GM19467 (cell line): Measurements from ENCODE around the gene DDX4.

Experiments
- ATAC-seq: cut with Tn5 transposase; IDR thresholded peaks from one replicate; pipeline ENCODE4 v1.9.1; 2021; ENCODE audit warnings: mild to moderate bottlenecking, moderate library complexity; ENCODE audit not compliant: unreplicated experiment

Gene DDX4

DNA sequence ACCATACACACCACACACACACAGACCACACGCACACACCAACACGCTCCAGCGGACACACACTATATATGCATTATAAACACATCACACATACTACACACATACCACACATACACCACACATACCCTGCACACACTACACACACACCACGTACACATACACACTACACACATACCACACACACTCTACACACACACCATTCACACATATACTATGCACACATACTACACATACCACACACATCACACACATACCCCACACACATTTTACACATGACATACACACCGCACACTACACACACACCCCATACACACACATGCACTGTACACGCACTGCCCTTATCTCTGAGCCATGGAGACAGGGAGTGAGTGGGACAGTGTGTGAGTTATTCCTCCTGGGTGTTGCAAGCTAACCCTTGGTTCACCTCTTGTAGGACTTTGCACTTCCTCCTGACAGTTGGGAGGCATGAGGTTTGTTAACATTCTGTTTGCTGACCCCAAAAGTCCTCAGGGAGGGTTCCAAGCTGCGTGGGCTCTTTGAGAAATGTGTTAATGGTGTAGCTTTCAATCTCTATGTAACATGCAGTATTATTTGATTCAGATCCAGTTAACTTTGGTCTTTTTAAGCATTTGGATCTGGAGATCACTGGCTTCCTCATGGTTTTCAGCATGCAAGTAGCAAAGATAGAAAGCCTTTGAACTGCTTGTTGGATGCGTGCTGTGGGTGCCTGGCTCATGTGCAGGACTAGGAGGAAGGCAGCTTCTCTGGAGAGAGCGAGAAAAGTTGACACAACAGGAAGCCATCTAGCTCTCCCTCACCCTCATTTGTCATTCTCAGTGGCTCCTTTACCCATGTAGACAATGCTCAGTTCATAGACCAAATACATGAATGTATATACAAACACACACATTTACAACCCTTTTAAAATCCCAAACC lies 127.0 kb downstream of the DDX4 start:
- no peak for ATAC-seq

DNA sequence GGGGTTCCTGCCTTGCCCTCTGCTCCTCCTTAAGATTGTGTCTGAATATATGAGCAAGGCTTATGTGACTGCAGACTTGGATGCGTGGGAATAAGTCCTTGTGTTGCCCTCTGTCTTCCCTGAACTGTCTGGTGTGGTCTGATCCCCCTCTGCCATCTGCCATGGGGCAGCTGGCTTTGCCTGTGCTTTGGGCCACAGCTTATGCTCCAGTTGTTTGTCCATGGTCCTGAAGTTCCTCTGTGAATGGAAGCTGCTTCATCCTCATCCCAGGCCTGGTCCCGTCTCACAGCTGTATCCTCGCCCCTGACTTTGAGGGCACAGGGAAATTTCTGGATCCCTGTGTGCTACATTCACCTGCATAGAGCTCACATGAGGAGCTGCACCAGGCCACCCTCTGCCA lies 128.0 kb downstream of the DDX4 start:
- no peak for ATAC-seq

DNA sequence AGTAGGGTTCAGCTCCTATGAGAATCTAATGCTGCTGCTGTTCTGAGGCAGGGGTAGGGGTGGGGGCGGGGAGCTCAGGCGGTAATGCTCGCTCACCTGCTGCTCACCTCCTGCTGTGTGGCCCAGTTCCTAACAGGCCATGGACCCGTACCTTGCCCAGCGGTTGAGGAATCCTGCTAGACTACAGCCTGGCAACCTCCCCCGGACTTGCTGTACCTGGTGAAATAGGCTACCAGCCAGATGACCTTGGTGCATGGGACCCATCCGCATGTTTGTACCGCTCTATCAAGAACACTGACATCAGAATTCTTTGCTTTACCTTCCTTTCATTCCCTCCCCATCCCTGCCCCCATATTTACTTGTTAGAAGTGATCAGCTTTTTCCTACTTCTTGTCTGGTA lies 128.6 kb downstream of the DDX4 start:
- ATAC-seq = no peak
